ENCODE results near the gene DNAJB5. TPM values are rescaled to one million over a fixed set of nuclear protein-coding genes. Genes with fewer than 3 reads are reported as not detected.

The DNAJB5 gene
- total RNA-seq, 4 donors from 2014 or later: 11.8 to 18.7 (median 16.5) TPM

GRCh38 chr9:34984049-34984448, 5.5 kb upstream of the DNAJB5 start:
- Histone ChIP-seq H3K27me3 (no peaks in the 10 kb centered on the region), H3K9me3 (no peaks in the 10 kb centered on the region), H3K4me1 (peaks cover 6 to 7% of the 10 kb centered on the region in 2 donors), H3K36me3 (no peaks in the 10 kb centered on the region), H3K27ac (no peak overlapping the region), H3K4me3 (replicated peaks in 1 of 3) (no peak overlapping the region)
- WGBS, 2 donors: 0% methylated on average over 1 of the region's 1 CpG
- intact Hi-C loops (cut with DNase I): no loop called here
- DNase-seq: peak; percentile 25 to 29
- no peak for TF ChIP-seq CTCF (IDR thresholded peaks at IDR 0.05)
- no peak for TF ChIP-seq POLR2A (IDR thresholded peaks at IDR 0.05)

GRCh38 chr9:34985311-34985899, 4.1 kb upstream of the DNAJB5 start:
- peaks cover 9 to 11% of the 10 kb centered on the region in 2 donors for H3K4me1 ChIP-seq
- H3K27me3 ChIP-seq: no peaks in the 10 kb centered on the region
- intact Hi-C loops (cut with DNase I): loop anchor here (5.0 kb wide), 1 partner anchor 88 kb away; a partner anchor contains a TSS
- no peak overlapping the region for H3K27ac ChIP-seq
- peak; percentile 61 to 70 for DNase-seq
- no peaks in the 10 kb centered on the region for H3K9me3 ChIP-seq
- WGBS, 2 donors: 12 to 17% methylated on average over 7 of the region's 7 CpGs
- TF ChIP-seq POLR2A (IDR thresholded peaks at IDR 0.05) (no peak), CTCF (IDR thresholded peaks at IDR 0.05) (peak; percentile 50 to 83 (median 62))
- H3K36me3 ChIP-seq: no peaks in the 10 kb centered on the region
- H3K4me3 ChIP-seq (replicated peaks in 1 of 3): no peak overlapping the region

- H3K27ac ChIP-seq: no peak overlapping the region
- DNase-seq: no peak
- peaks cover 18 to 20% of the 10 kb centered on the region in 2 donors for H3K4me1 ChIP-seq
- intact Hi-C loops (cut with DNase I): loop anchor here (5.0 kb wide), 1 partner anchor 89 kb away; a partner anchor contains a TSS
- no peaks in the 10 kb centered on the region for H3K36me3 ChIP-seq
- TF ChIP-seq CTCF (IDR thresholded peaks at IDR 0.05) (no peak), POLR2A (IDR thresholded peaks at IDR 0.05) (no peak)
- H3K9me3 ChIP-seq: no peaks in the 10 kb centered on the region
- H3K27me3 ChIP-seq: no peaks in the 10 kb centered on the region
- WGBS, 2 donors: 51 to 56% methylated on average over 9 of the region's 9 CpGs
- no peak overlapping the region for H3K4me3 ChIP-seq (replicated peaks in 1 of 3)
Observed at GRCh38 chr9:34986540-34987047, 3.0 kb upstream of the DNAJB5 start.

GRCh38 chr9:34987160-34987901, 2.2 kb upstream of the DNAJB5 start:
- no peak overlapping the region for H3K4me3 ChIP-seq (replicated peaks in 1 of 3)
- peaks cover 21 to 24% of the 10 kb centered on the region in 2 donors for H3K4me1 ChIP-seq
- H3K9me3 ChIP-seq: no peaks in the 10 kb centered on the region
- intact Hi-C loops (cut with DNase I): loop anchor here (5.0 kb wide), 1 partner anchor 90 kb away; a partner anchor contains a TSS
- 65 to 71% methylated on average over 7 of the region's 7 CpGs for WGBS, 2 donors
- TF ChIP-seq CTCF (IDR thresholded peaks at IDR 0.05): no peak
- TF ChIP-seq POLR2A (IDR thresholded peaks at IDR 0.05): no peak
- H3K27me3 ChIP-seq: no peaks in the 10 kb centered on the region
- no peak for DNase-seq
- H3K27ac ChIP-seq: no peak overlapping the region
- H3K36me3 ChIP-seq: no peaks in the 10 kb centered on the region
